Effector CD4-positive, alpha-beta T cell (primary cell): ENCODE results near the gene SMYD3.

Experiments used
- DNase-seq: peaks from one replicate; pipeline ENCODE4 v3.0.0-alpha.2; 2020

SMYD3 gene

DNA sequence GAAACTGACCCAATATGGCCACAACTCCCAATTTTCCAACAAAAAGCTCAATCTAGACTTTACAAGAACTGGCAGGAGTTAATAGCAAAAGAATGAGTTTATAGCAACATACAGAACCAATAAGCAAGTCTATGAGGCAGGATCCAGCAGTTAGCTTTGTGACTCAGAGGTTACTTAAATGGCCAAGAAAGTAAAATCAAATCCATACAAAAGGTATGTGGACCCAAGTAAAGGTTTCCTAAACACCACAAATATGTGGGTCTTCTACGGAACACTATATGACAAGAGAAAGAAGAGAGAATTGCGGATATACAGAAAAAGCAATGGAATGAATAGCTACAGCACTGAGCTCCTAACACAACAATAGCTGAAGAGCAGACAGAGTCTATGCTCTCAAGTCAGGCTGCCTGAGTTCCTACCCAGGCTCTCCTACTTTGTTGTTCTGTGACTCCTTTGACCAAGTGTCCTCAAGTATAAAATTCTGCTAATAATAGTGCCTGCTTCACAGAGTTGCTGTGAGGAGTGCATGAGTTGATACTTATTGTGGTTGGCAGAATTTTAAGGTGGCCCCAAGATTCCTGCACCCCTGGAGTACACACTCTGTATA, 204.3 kb downstream of the SMYD3 start:
- DNase-seq, result no peak

DNA sequence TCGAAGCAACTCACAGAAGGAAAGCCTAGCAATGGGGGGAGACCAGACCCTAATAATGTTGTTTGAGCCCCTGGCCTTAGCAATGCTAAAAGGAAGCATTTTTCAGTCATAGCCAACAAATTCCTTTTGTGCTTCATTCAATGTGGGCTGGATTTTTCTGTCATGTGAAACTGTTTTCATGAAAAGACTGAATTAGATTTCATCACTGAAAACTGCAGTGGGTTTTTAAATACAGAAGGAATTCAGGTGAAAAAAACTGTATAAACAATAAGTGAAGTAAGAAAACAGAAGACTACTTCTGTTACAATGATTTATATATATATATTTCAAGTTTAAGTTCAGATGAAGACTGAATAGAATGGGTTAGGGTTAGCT, 204.8 kb downstream of the SMYD3 start:
- DNase-seq, result no peak

DNA sequence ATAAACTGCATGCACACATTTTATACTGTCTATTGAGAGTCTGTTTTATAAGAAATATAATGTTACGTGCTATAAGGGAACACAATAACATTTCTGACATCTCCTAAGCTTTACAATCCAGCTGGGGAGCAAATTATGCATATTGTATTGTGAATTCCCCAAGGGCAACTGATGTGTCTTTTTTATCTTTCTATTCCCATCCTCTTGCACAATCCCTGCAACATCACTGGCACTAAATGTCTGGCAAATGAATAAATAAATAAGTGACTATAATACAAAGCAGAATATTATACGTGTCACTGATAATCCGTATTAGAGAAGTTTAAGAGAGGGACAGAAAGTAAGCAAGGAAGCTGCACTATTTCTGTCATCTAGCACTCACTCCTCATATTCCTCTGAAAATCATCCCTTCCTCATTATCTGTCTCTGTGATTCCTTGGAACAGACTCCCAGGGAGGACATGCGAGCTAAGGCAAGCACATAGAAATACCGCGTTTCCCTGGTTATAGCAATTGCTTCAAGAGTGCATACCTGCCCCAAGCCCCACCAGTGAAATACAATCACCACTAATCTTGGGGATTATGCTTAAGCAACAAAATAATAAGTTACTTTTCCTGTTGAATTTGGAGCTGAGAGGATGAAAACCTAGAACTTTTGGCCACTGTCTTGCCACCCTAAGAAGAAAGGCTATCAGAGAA, 205.4 kb downstream of the SMYD3 start:
- DNase-seq, result no peak

DNA sequence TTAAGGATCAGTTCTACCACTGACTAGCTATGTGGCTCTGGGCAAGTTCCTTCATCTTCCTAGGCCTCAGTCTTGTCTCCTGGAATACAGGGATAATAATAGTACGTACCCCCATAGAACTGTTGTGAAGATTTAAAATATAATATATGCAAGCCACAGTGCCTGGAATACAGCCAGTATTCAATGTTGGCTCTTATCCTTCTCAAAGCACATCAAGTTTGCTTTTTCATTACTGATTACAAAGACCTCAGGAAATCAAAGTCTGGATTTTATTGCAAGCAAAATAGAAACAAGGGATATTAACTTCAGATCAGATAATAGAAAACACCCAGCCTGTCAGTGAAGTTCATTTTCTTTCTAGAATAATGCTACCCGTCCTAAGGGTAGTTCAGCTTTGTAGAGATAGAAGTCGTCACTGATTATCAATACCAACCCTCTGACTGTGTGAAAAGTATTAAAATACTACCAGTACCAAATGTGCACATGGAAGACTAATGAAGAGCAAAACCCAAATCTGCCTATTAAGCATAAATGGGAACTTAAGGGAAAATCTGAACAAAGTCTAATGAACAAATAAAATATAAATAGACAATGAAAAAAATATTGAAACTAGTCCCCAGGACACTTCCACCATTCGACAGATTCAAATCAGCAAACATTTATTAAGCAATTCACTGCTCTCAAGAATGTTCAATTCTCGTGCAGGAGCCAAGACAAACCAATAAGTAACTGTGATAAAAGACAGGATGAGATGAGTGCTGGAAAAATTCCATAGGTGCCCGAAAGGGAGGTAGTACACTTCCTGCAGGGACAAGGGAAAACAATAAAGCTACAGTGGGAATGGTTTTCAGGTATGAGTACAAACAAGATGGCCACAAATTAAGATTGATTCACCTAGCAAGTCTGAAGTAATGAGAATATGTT, 206.2 kb downstream of the SMYD3 start:
- no peak for DNase-seq

DNA sequence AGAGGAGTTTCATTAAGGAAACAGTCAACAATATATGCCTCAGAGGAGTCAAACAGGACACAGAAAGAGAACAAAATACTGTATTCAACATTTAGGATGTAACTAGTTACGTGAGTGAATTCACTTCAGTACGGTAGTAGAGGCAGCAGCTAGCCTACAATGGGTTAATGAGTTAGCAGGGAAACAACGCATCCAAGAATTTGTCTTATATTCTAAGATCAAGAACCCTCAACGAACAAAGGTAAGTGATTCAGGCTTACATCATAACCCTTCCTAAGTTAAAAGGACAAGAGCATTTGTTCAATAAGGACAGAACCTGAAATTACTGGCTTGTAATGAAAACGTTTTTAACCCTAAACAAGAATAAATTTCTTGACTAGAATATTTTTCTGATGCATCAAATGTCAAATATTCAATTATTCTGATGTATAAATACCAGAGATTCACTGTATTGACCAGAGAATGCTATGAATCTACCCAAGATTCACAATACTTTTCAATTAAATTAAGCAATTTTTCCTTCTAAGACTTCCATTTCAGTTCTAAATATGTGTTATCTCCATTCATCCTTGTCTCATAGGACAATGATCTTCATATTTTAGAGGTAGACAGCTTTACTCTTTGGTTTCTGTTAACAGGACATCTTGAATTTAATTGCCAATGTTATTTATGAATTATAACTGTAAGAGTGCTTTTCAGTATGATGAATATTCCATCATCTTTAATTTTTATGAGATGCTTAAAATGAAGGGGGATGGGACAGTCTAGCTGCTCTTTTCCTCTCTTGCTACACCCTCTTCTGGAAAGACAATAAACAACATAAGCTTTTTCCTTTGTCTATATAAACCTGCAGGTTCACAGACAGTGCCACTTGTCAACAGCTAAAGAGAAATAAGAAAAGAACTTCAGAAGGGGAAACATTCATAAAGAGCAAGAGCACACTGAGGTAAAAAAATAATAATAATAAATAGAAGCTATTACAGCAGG, 209.5 kb downstream of the SMYD3 start:
- no peak for DNase-seq

DNA sequence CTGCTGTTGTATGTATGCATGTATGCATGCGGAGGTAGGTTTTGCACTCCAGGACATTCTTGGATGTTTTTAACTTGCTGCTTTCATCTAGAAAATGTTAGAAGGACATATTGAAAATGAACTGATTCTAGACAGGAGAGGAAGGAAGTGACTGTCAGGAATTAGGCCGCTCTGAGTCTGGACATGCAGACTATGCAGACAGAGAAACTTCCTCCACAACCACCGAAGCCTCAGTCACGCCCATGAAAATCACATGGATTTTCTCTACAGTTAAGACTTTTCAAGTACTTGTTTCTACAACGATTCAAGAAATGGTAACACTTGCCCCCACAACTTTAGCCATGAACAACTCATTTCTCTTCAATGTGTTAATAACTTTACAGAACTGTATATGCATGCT, 211.1 kb downstream of the SMYD3 start:
- no peak for DNase-seq

DNA sequence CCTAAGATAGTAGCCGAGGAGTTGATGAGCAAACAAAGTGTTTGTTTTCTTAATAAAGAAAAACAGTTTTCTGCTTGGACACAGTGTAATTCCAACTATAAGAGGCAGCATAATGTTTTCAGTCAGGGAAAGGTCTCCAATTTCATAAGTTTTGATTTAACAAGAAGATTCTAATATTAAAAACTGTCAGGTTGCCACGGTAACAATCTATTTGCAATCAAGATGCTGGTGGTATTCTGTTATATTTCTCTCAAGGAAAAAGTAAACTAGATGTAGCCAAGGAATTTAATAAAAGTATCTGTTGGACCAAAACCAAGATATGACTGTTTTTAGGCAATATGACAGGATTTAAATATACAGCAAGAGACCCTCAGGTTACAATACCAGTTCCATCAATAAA, 211.7 kb downstream of the SMYD3 start:
- no peak for DNase-seq

DNA sequence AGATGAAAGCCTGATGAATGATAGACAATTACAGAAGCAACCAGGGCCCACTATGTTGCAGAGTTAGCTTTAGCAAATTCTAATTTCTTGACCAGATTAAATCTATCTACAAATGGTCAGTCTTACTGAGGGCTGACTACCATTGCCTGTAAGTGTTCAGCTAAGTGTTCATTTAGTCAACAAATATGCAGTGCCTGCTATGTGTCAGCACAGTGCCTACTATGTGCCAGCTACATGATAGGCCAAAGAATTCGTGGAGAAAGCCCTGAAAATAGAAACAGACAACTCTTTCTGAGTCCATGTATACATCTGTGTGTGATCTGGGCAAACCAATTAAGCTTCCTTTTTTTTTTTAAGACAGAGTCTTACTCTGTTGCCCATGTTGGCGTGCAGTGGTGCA, 212.8 kb downstream of the SMYD3 start:
- DNase-seq, result no peak

DNA sequence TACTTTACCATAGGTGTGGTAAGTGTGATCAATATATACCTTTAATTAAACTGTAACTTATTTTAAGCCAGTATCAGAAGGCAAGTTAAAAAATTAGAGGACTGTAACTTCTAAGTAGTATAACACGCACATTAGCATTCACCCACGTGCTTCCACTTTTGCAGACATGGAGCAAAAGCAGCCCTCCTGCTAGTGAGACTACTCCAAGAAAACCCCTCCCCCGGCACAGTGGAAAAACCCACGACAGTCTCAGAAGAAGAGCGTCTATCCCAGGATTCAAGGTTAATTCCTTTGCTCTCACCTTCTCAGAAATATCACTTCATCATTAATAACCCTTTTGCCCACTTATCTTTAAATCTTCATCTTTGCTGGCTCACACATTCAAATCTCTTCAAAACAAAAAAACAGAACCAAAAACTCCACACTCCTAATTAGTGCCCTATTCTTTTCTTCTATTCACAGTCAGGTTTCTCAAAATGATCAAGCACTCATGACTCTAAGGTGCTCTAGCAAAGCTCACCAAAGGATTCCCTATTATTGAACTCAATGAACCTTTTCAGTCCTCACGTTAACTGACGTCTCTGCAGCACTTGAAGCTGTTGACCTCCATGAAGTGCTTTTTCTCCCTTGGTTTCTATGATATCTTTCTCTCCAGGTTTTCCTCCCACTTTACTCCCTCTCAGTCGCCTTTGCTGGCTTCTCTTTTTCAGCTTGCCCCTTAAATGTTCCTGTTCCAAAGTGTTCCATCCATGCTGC, 213.5 kb downstream of the SMYD3 start:
- DNase-seq, result no peak

DNA sequence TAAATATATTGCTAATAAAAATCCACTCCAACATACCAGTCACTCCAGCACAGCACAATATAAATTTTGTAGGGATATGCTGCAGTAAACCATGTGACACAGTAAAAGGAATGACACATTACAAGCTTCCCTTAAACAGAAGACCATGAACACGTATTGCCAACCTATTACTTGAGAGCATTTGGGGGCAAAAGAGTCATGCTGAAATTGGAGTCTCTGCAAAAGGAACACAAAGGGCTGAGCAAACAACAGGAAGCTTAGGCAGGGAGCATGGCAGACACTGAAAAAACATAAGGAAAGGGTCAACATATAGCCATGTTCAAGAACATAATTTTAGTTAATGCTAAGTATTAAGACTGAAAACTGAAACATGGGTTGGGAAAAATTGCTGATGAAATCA, 214.5 kb downstream of the SMYD3 start:
- DNase-seq, result no peak

DNA sequence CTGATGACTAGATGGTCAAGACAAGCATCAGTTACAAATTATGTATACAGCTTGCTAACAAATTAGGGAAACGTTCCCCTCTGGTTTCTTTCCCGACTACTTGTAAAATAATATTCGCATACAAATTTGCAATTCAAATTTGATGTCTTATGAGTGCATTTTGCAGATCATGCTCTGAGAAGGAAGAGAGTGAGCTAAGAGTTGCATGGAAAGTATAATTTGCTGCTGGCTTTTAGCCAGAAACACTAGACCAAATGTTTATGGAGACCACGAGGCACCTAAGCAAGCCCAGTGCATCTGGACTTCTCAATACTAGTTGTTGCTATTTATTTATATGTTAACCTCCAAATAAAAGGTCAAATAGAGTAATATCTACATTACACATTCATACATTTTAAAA, 216.0 kb downstream of the SMYD3 start:
- DNase-seq, result no peak

DNA sequence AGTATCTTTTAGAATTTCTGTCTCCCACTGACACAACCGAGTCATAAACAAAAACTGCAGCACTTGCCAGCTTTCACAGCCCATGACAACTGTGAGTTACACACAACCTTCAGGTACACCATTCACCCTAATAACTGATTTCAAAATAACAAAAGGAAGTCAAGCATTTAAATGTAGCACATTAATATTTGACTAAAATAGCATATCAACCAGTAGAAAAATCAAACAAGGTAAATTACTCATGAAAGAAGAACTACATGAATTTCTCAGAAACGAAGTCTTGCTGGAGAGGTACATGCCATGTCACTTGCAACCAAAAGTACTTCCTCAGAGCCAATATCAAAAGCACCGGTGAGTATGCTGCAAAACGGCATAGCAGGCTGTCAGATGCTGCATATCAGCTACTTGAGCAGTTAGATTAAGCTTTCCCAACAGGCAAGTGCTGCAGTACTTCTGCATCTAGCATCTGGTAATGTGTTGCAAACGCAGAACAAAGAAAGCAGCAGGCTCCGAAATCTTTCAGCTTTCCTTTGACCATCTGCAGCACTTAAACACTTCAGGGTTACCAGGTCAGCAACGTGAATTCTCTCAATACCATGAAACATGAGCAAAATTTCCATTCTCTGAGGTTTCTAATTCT, 223.2 kb downstream of the SMYD3 start:
- no peak for DNase-seq

DNA sequence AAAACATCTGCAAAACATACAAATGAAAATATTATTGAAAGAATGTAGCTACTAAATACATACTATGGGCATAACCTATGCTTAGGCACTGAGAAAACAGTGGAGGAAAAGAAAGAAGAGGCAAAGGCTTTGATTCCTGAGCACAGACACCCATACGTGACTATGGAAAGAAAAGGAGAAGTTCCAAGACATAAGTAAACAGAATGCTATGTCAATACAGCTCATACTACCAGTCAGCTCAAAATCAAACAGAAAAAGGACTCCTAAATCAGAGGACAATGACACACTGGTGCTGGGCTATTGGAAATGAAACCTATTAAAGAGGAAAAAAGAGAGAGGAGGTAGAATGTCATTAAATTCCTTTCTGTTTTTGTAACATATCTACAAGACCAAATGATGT, 225.4 kb downstream of the SMYD3 start:
- DNase-seq, result no peak

DNA sequence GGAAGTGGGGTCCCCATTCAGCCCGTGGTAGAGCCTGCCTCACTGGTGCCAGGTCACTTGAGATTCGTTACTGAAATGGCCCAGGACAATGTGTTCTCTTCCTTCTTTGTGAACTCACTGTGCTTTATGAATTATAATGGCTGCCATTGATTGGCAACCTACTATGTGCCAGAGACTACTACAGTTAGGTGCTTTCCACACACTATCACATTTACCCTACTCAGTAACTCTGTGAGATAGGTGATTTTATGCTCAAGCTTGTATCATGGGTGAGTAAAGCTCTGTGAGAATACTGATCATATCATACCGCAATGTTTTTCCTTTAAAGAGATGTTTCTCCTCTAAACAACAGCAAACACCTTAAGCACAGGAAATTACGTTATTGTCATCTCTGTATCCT, 225.9 kb downstream of the SMYD3 start:
- DNase-seq, result no peak

DNA sequence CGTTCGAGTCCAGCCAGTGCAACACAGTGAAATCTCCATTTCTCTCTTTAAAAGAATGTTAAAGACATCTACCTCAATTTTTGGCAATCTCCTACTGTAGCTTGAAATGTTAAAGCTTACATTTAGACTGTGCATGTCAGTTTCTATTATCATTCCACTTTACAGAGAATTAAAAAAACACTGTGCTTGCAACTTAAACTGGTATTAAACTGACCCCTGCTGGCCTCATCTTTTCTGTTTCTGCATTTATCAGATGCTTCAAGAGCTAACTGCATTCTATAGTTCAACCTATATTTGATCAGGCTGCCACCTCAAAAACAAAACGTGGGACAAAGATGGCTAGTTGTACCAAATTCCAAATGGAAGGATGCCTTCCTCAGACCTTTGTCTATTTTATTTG, 226.5 kb downstream of the SMYD3 start:
- DNase-seq, result no peak

DNA sequence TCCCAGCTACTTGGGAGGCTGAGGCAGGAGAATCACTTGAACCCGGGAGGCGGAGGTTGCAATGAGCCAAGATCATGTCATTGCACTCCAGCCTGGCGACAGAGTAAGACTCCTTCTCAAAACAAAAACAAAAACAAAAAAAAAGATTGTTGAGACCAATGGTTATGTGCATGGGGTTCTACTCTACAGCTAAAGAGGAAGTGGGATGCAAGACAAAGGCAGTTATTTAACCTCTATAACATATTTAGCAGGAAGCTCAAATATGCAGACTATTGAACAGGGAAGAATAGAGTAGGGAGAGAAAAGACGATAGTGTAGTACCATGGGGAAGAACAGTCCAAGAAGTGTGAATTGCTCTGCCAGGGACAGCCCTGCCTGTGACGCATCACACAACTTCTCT, 227.7 kb downstream of the SMYD3 start:
- no peak for DNase-seq

DNA sequence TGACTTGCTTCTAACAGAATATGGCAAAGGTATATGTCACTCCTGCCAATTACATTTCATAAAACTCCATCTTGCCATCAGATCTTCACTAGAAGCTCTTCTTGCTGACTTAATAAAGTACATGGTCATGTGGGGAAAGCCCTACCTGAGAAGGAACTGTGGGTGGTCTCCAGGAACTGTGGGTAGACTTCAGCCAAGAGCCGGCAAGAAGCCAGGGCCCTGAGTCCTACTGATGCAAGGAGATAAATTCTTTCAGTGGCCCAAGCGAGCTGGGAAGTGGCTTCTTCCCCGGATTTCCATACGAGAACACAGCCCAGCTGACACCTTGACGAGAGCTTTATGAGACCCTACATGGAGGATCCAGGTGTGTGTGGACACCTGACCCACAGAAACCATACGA, 228.7 kb downstream of the SMYD3 start:
- no peak for DNase-seq

DNA sequence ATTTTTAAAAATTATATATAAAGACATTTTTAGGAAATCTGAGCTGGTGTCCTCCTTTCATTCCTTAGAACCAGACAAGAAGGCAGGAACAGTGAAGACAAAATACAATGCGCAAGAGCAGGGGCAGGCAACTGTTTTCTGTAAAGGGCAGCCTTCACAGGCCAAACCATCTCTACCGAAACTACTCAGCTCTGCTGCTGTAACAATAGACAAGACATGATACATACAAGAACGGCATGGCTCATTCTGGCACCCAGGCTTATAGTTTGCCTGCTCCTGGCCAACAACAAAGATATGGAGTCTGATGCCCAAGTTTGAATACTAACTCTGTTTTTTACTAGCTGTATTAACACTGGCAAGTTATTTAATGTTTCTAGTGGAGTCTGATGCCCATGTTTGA, 232.0 kb downstream of the SMYD3 start:
- no peak for DNase-seq

DNA sequence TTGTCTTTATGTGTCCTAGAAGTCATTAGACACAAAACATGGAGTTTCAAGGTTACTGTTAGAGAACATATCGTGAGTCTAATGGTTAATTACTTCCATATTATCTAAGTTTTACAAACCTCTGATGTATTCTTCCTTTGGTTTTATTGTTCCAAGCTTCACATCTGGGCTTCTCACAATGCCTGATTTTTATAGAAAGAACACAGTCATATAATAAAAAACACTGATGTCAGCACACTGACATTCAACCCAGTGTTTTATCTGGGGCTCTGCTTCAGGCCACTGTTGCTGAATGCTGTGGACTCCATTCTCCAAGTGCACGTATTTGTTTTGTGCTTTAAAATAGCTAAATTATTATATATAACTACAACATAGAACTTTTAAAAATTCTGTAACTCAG, 232.9 kb downstream of the SMYD3 start:
- no peak for DNase-seq

DNA sequence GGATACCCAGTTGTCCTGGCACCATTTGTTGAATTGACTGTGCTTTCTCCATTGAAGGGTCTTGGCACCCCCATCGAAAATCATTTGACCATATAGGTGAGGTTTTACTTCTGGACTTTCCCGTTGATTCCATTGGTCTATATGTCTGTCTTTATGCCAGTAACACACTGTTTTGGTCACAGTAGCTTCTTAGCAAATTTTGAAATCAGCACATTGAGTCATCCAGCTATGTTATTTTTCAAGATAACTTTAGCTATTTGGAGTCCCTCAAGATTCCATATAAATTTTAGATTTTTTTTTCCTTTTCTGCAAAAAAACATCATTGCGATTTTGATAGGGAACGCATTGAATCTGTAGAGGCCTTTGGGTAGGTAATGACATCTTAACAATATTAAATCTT, 235.6 kb downstream of the SMYD3 start:
- DNase-seq, result no peak

DNA sequence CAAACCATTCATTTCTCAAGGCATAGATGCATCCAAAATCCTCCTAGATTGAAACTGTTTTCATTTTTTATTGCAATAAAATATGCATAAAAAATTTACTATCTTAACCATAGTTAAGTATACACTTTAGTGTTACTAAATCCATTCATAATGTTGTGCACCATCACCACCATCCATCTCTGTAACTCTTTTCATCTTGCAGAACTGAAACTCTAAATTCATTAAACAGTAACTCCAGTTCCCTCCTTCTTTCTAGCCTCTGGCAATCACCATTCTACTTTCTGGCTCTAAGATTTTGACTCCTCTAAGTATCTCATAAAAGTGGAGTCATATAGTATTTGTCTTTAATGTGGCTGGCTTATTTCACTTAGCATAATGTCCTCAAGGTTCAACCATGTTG, 236.8 kb downstream of the SMYD3 start:
- DNase-seq, result no peak

DNA sequence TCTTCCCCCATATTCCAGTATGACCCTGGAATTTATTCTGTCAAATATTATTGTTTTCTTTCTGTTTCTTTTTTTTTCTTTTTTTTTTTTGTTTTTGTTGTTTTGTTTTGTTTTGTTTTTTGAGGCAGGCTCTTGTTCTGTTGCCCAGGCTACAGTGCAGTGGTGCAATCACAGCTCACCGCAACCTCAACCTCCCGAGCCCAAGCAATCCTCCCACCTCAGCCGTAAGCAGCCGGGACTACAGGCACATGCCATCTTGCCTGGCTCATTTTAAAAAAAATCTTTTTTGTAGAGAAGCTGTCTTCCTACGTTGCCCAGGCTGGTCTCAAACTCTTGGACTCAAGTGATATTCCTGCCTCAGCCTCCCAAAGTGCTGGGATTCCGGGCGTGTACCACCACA, 237.6 kb downstream of the SMYD3 start:
- no peak for DNase-seq
